ENCODE measurements around the gene CFAP99.

DNA sequence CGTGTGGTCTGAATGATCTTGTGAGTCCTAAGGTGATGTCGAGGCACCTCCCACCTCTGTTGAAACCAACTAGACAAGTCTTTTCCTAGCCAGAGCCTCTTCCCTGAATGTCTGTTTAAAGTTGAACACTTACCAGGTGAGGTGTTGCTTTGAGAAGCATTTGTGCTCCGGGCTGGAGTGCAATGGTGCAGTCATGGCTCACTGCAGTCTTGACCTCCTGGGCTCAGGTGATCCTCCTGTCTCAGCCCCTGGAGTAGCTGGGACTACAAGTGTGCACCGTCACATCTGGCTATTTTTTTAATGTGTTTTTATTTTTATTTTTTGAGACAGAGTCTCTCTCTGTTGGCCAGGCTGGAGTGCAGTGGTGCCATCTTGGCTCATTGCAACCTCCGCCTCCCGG, 68.2 kb downstream of the CFAP99 start:
- TF ChIP-seq, protein P1, sequence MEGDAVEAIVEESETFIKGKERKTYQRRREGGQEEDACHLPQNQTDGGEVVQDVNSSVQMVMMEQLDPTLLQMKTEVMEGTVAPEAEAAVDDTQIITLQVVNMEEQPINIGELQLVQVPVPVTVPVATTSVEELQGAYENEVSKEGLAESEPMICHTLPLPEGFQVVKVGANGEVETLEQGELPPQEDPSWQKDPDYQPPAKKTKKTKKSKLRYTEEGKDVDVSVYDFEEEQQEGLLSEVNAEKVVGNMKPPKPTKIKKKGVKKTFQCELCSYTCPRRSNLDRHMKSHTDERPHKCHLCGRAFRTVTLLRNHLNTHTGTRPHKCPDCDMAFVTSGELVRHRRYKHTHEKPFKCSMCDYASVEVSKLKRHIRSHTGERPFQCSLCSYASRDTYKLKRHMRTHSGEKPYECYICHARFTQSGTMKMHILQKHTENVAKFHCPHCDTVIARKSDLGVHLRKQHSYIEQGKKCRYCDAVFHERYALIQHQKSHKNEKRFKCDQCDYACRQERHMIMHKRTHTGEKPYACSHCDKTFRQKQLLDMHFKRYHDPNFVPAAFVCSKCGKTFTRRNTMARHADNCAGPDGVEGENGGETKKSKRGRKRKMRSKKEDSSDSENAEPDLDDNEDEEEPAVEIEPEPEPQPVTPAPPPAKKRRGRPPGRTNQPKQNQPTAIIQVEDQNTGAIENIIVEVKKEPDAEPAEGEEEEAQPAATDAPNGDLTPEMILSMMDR (IDR thresholded peaks at IDR 0.05), result no peak
- TF ChIP-seq EZH2 (IDR thresholded peaks at IDR 0.05; ENCODE audit: borderline replicate concordance, insufficient read depth, low read depth, low read length, poor library complexity, severe bottlenecking), result no peak

Measured in B cell (primary cell).